Keratinocyte (primary cell): ENCODE data around the gene B9D2. TPM values are rescaled to one million over a fixed set of nuclear protein-coding genes. Genes with fewer than 3 reads are reported as not detected.
"Not testable (repeated sequence)": the region's sequence is repeated elsewhere in the genome, so short reads cannot be mapped to it uniquely, and the experiment has no call there.

Experiments used
- DNase-seq: peaks from one replicate; pipeline ENCODE4 v3.0.0-alpha.2; 2011; ENCODE audit warnings: low read depth, missing footprints, low spot score
- FAIRE-seq: peaks from 2 replicates; lab custom pipeline; 2011; peaks lifted over from hg19 to GRCh38; lab: Jason Lieb, UNC
- H2AFZ ChIP-seq: 2 replicates; pipeline ENCODE4 v1.6.0; 2012; ENCODE audit warnings: low read length, control low read depth, inconsistent platforms; ENCODE audit not compliant: control insufficient read depth
- H3K27ac ChIP-seq: 2 replicates; pipeline ENCODE4 v1.5.1; 2011; ENCODE audit warnings: low read length; ENCODE audit not compliant: control insufficient read depth, insufficient read depth
- H3K27me3 ChIP-seq: 3 replicates; pipeline ENCODE4 v1.6.0; 2011; ENCODE audit warnings: low read length; ENCODE audit not compliant: control insufficient read depth, insufficient read depth; ENCODE audit errors: extremely low read depth
- H3K36me3 ChIP-seq, 2 experiments: 2 replicates in 1 of 2; 3 replicates in 1 of 2; pipeline ENCODE4 v1.5.1; 2011; ENCODE audit warnings: low read length in 2 of 2, mild to moderate bottlenecking in 1 of 2; ENCODE audit not compliant: control insufficient read depth in 2 of 2, insufficient read depth in 2 of 2; ENCODE audit errors: extremely low read depth in 1 of 2
- H3K4me1 ChIP-seq: 3 replicates; pipeline ENCODE4 v1.5.1; 2011; ENCODE audit warnings: low read length; ENCODE audit not compliant: control insufficient read depth, insufficient read depth; ENCODE audit errors: extremely low read depth
- H3K4me2 ChIP-seq: 3 replicates; pipeline ENCODE4 v1.6.0; 2011; ENCODE audit warnings: low read depth, low read length; ENCODE audit not compliant: control insufficient read depth, insufficient read depth; ENCODE audit errors: extremely low read depth
- H3K4me3 ChIP-seq, 3 experiments: fragments of 200-600 bp in 1 of 3; sonication (generic) in 1 of 3; 2 replicates in 2 of 3; 3 replicates in 1 of 3; pipeline ENCODE4 v1.5.1; 2011 to 2016; ENCODE audit warnings: low read length in 3 of 3, mild to moderate bottlenecking in 3 of 3, control low read depth in 2 of 3, inconsistent platforms in 1 of 3, low read depth in 1 of 3, mixed read lengths in 1 of 3, mixed run types in 1 of 3, moderate library complexity in 1 of 3; ENCODE audit not compliant: control insufficient read depth in 2 of 3, insufficient read depth in 2 of 3; ENCODE audit errors: extremely low read depth in 1 of 3
- H3K79me2 ChIP-seq: 2 replicates; pipeline ENCODE4 v1.6.0; 2012; ENCODE audit warnings: low read length; ENCODE audit not compliant: control insufficient read depth, insufficient read depth
- H3K9ac ChIP-seq: 3 replicates; pipeline ENCODE4 v1.6.0; 2011; ENCODE audit warnings: low read length; ENCODE audit not compliant: control insufficient read depth, insufficient read depth; ENCODE audit errors: extremely low read depth
- H3K9me1 ChIP-seq: 3 replicates; pipeline ENCODE4 v1.6.0; 2011; ENCODE audit warnings: low read length; ENCODE audit not compliant: control insufficient read depth, insufficient read depth; ENCODE audit errors: extremely low read depth
- H3K9me3 ChIP-seq: 2 replicates; pipeline ENCODE4 v1.5.1; 2012; ENCODE audit warnings: low read depth, low read length; ENCODE audit not compliant: control insufficient read depth
- H4K20me1 ChIP-seq: 3 replicates; pipeline ENCODE4 v1.6.0; 2011; ENCODE audit warnings: low read length; ENCODE audit not compliant: control insufficient read depth, insufficient read depth; ENCODE audit errors: extremely low read depth
- CTCF ChIP-seq, 3 experiments: IDR thresholded peaks in 1 of 3; conservative IDR thresholded peaks in 1 of 3; optimal IDR thresholded peaks in 1 of 3; 2 replicates in 2 of 3; 3 replicates in 1 of 3; pipeline versions ENCODE3 to v1.5.1; 2011; ENCODE audit warnings: low read length in 3 of 3, mild to moderate bottlenecking in 3 of 3, moderate library complexity in 2 of 3, control low read depth in 1 of 3, inconsistent platforms in 1 of 3; ENCODE audit not compliant: insufficient read depth in 2 of 3; ENCODE audit errors: extremely low read depth in 1 of 3
- EZH2 ChIP-seq: IDR thresholded peaks from one replicate; pipeline ENCODE4 v1.6.1; 2012; ENCODE audit warnings: inconsistent platforms, mild to moderate bottlenecking, low read length, moderate library complexity
- dilution Hi-C: fragments of 300-500 bp; cut with MboI; formaldehyde crosslinking; loops from one replicate; pipeline ENCODE4 v1.7.0; 2020; ENCODE audit warnings: low sequenced_read_pairs; ENCODE audit not compliant: extremely low pct_ligation_motif_present
- polyA plus RNA-seq, 5 experiments: library from polyadenylated mRNA; depleted of rRNA in 3 of 5; stranded (reverse) in 3 of 5; stranded (forward) in 1 of 5; unstranded in 1 of 5; fragments of >200 nt; gene quantifications; 1 replicate in 1 of 5; 2 replicates in 3 of 5; 3 replicates in 1 of 5; pipeline versions ENCODE4 v1.2.1 to v1.2.3, GENCODE V29; 2011 to 2012; ENCODE audit warnings: missing spikeins in 2 of 5, low read depth in 1 of 5, low replicate concordance in 1 of 5

Gene B9D2
- polyA plus RNA-seq, 1 donor (not counting 4 experiments of a cell fraction or from before 2014, with no cell fraction given): 2.8 TPM

- no peaks in the 10 kb centered on the region for H3K79me2 ChIP-seq
- H3K4me1 ChIP-seq: peaks cover 5% of the 10 kb centered on the region
- no peaks in the 10 kb centered on the region for H3K27me3 ChIP-seq
- H3K36me3 ChIP-seq: peaks cover 0 to 5% of the 10 kb centered on the region in 2 experiments
- FAIRE-seq: no peak
- H4K20me1 ChIP-seq: no peaks in the 10 kb centered on the region
- H3K4me2 ChIP-seq: no peak overlapping the region
- dilution Hi-C loops: no loop called here
- no peak overlapping the region for H3K27ac ChIP-seq
- DNase-seq: no peak
- H3K4me3 ChIP-seq: no peak overlapping the region
- no peak overlapping the region for H2AFZ ChIP-seq
- no peak for TF ChIP-seq EZH2
- no peak for TF ChIP-seq CTCF (optimal IDR thresholded peaks at IDR 0.05 in 1 of 3, IDR thresholded peaks at IDR 0.05 in 1 of 3, conservative IDR thresholded peaks at IDR 0.05 in 1 of 3; ENCODE audit: extremely low read depth in 1 of 3, insufficient read depth in 2 of 3, low read length in 3 of 3)
- H3K9ac ChIP-seq: no peak overlapping the region
- no peaks in the 10 kb centered on the region for H3K9me1 ChIP-seq
- no peaks in the 10 kb centered on the region for H3K9me3 ChIP-seq
Measured at GRCh38 chr19:41410336-41411054, 46.5 kb upstream of the B9D2 start.

GRCh38 chr19:41409288-41409687 is 45.3 kb upstream of the B9D2 start:
- dilution Hi-C loops: no loop called here
- DNase-seq (no peak), FAIRE-seq (no peak)
- Histone ChIP-seq H3K79me2 (no peaks in the 10 kb centered on the region), H2AFZ (no peak overlapping the region), H4K20me1 (no peaks in the 10 kb centered on the region), H3K27me3 (no peaks in the 10 kb centered on the region), H3K27ac (no peak overlapping the region), H3K4me3 (no peak overlapping the region), H3K4me2 (no peak overlapping the region), H3K9me1 (no peaks in the 10 kb centered on the region), H3K9me3 (no peaks in the 10 kb centered on the region), H3K36me3 (peaks cover 0 to 2% of the 10 kb centered on the region in 2 experiments), H3K4me1 (peaks cover 5% of the 10 kb centered on the region), H3K9ac (no peak overlapping the region)
- no peak for TF ChIP-seq CTCF (optimal IDR thresholded peaks at IDR 0.05 in 1 of 3, IDR thresholded peaks at IDR 0.05 in 1 of 3, conservative IDR thresholded peaks at IDR 0.05 in 1 of 3; ENCODE audit: extremely low read depth in 1 of 3, insufficient read depth in 2 of 3, low read length in 3 of 3)
- no peak for TF ChIP-seq EZH2

- H3K36me3 ChIP-seq, H3K27me3 ChIP-seq, DNase-seq, H4K20me1 ChIP-seq, H3K4me2 ChIP-seq, FAIRE-seq, H3K79me2 ChIP-seq, H3K27ac ChIP-seq, H2AFZ ChIP-seq, H3K4me3 ChIP-seq, H3K4me1 ChIP-seq, dilution Hi-C loops, H3K9ac ChIP-seq, H3K9me3 ChIP-seq, H3K9me1 ChIP-seq: not testable (repeated sequence)
Measured at GRCh38 chr19:41408846-41409245, 44.9 kb upstream of the B9D2 start.
